NCI-H1930 (cell line): Measurements from ENCODE around the gene TECTB.

Experiments used
- DNase-seq, 2 experiments: peaks; one replicate each; lab custom pipeline; 2025; lab: John Stamatoyannopoulos, UW

TECTB gene

GRCh38 chr10:112311481-112311880, 28.3 kb downstream of the TECTB start:
- DNase-seq, result no peak

- DNase-seq, result no peak
These were observed 30.0 kb downstream of the TECTB start for GRCh38 chr10:112313234-112313633.

- DNase-seq, result no peak
These were observed 30.7 kb downstream of the TECTB start for GRCh38 chr10:112313911-112314310.

- DNase-seq, result peak in 1 of 2 experiments; percentile 31
These were observed 31.7 kb downstream of the TECTB start for GRCh38 chr10:112314822-112315474.

GRCh38 chr10:112327678-112328077, 44.5 kb downstream of the TECTB start:
- DNase-seq, result no peak

GRCh38 chr10:112330162-112330561, 47.0 kb downstream of the TECTB start:
- no peak for DNase-seq

GRCh38 chr10:112330607-112331160, 47.5 kb downstream of the TECTB start:
- no peak for DNase-seq

GRCh38 chr10:112332022-112332421, 48.8 kb downstream of the TECTB start:
- DNase-seq, result no peak

GRCh38 chr10:112332509-112333228, 49.5 kb downstream of the TECTB start:
- DNase-seq, result no peak

GRCh38 chr10:112333452-112333851, 50.3 kb downstream of the TECTB start:
- no peak for DNase-seq

- no peak for DNase-seq
These were observed 52.1 kb downstream of the TECTB start for GRCh38 chr10:112335111-112335867.

- no peak for DNase-seq
These were observed 52.7 kb downstream of the TECTB start for GRCh38 chr10:112335868-112336265.

- no peak for DNase-seq
These were observed 53.5 kb downstream of the TECTB start for GRCh38 chr10:112336556-112337201.

- DNase-seq, result no peak
These were observed 55.8 kb downstream of the TECTB start for GRCh38 chr10:112338957-112339356.

- no peak for DNase-seq
These were observed 57.4 kb downstream of the TECTB start for GRCh38 chr10:112340601-112341000.

GRCh38 chr10:112343056-112343806, 60.0 kb downstream of the TECTB start:
- no peak for DNase-seq

GRCh38 chr10:112344261-112344660, 61.1 kb downstream of the TECTB start:
- no peak for DNase-seq

- no peak for DNase-seq
These were observed 62.0 kb downstream of the TECTB start for GRCh38 chr10:112345202-112345601.

- no peak for DNase-seq
These were observed 62.5 kb downstream of the TECTB start for GRCh38 chr10:112345743-112346142.

GRCh38 chr10:112346774-112347173, 63.6 kb downstream of the TECTB start:
- no peak for DNase-seq
